SK-N-SH (cell line): ENCODE measurements around the gene POSTN. TPM values are rescaled to one million over a fixed set of nuclear protein-coding genes. Genes with fewer than 3 reads are reported as not detected.

ENCODE experiments used
- CTCF ChIA-PET: fragments of 300-600, 350-600 bp; formaldehyde crosslinking; extraction: SDS; loops from one replicate; lab custom pipeline; 2021; lab: Yijun Ruan, JAX
- POLR2A ChIA-PET: fragments of 350-600 bp; sonication (Branson Sonifier 250); formaldehyde crosslinking; extraction: SDS; loops from one replicate; lab custom pipeline; 2020; ENCODE audit warnings: antibody characterized with exemption, inconsistent platforms; lab: Yijun Ruan, JAX
- DNase-seq: peaks from one replicate; pipeline ENCODE4 v3.0.0; 2012
- H2AFZ ChIP-seq: fragments of 200-600 bp; sonication (generic); 2 replicates; pipeline ENCODE4 v1.8.1; 2016; ENCODE audit warnings: antibody characterized with exemption, mild to moderate bottlenecking, low read depth
- H3F3A ChIP-seq: fragments of 200-600 bp; sonication (generic); replicated peaks from 2 replicates; pipeline ENCODE3; 2016; ENCODE audit warnings: antibody characterized with exemption, mild to moderate bottlenecking; ENCODE audit not compliant: insufficient read depth
- H3K27ac ChIP-seq, 2 experiments: fragments of 200-500 bp in 1 of 2; fragments of 200-600 bp in 1 of 2; sonication (Bioruptor generic) in 1 of 2; sonication (generic), shearing (Covaris generic) in 1 of 2; 2 replicates each; pipeline versions ENCODE4 v1.5.1 to v1.6.1; 2014 to 2016; ENCODE audit warnings: low read depth in 2 of 2, inconsistent platforms in 1 of 2, low read length in 1 of 2, mild to moderate bottlenecking in 1 of 2, mixed read lengths in 1 of 2
- H3K27me3 ChIP-seq: fragments of 200-600 bp; sonication (generic), shearing (Covaris generic); 2 replicates; pipeline ENCODE4 v1.6.1; 2016; ENCODE audit warnings: mixed run types; ENCODE audit not compliant: insufficient read depth
- H3K36me3 ChIP-seq, 2 experiments: fragments of 200-500 bp in 1 of 2; fragments of 200-600 bp in 1 of 2; sonication (Bioruptor generic) in 1 of 2; sonication (generic) in 1 of 2; replicated peaks in 1 of 2; 2 replicates each; pipeline versions ENCODE3 to v1.5.1; 2014 to 2016; ENCODE audit warnings: low read length in 1 of 2, mild to moderate bottlenecking in 1 of 2; ENCODE audit not compliant: insufficient read depth in 2 of 2, control insufficient read depth in 1 of 2
- H3K4me1 ChIP-seq, 2 experiments: fragments of 200-500 bp in 1 of 2; fragments of 200-600 bp in 1 of 2; sonication (Bioruptor generic) in 1 of 2; sonication (generic), shearing (Covaris generic) in 1 of 2; 2 replicates each; pipeline versions ENCODE4 v1.5.1 to v1.6.1; 2014 to 2016; ENCODE audit warnings: low read depth in 1 of 2, low read length in 1 of 2, mixed run types in 1 of 2; ENCODE audit not compliant: insufficient read depth in 2 of 2, control insufficient read depth in 1 of 2
- H3K4me2 ChIP-seq: fragments of 200-600 bp; sonication (generic), shearing (Covaris generic); 2 replicates; pipeline ENCODE4 v1.6.1; 2017; ENCODE audit warnings: mixed run types
- H3K4me3 ChIP-seq, 2 experiments: fragments of 200-500 bp in 1 of 2; fragments of 200-600 bp in 1 of 2; sonication (Bioruptor generic) in 1 of 2; sonication (generic), shearing (Covaris generic) in 1 of 2; 2 replicates each; pipeline versions ENCODE4 v1.5.1 to v1.8.1; 2014 to 2016; ENCODE audit warnings: low read depth in 2 of 2, inconsistent platforms in 1 of 2, low read length in 1 of 2, mild to moderate bottlenecking in 1 of 2, mixed read lengths in 1 of 2, moderate library complexity in 1 of 2
- H3K79me2 ChIP-seq: fragments of 200-600 bp; sonication (generic); 2 replicates; pipeline ENCODE4 v1.8.1; 2017; ENCODE audit warnings: mild to moderate bottlenecking; ENCODE audit not compliant: insufficient read depth
- H3K9ac ChIP-seq: fragments of 200-600 bp; sonication (generic); 2 replicates; pipeline ENCODE4 v1.6.1; 2017; ENCODE audit warnings: mixed run types
- H3K9me2 ChIP-seq: fragments of 200-600 bp; sonication (generic); 2 replicates; pipeline ENCODE4 v1.6.1; 2017; ENCODE audit warnings: mixed run types
- H3K9me3 ChIP-seq: fragments of 200-600 bp; sonication (generic); 2 replicates; pipeline ENCODE4 v1.6.1; 2017; ENCODE audit warnings: mixed run types, mild to moderate bottlenecking, moderate library complexity
- H4K20me1 ChIP-seq: fragments of 200-600 bp; sonication (generic); 2 replicates; pipeline ENCODE4 v1.6.1; 2017; ENCODE audit warnings: mild to moderate bottlenecking, mixed run types; ENCODE audit not compliant: insufficient read depth
- CHD2 ChIP-seq: fragments of 150-350 bp; IDR thresholded peaks from 2 replicates; pipeline ENCODE4 v1.6.1; 2018; ENCODE audit warnings: low read length; ENCODE audit not compliant: partially characterized antibody
- ELF1 ChIP-seq: IDR thresholded peaks from 2 replicates; pipeline ENCODE4 v1.4.0; 2012
- EP300 ChIP-seq, 2 experiments: IDR thresholded peaks; 2 replicates each; pipeline versions ENCODE4 v1.4.0 to v1.6.1; 2012; ENCODE audit warnings: borderline replicate concordance in 1 of 2, low read depth in 1 of 2, low read length in 1 of 2
- FOXM1 ChIP-seq: IDR thresholded peaks from 2 replicates; pipeline ENCODE4 v1.4.0; 2012; ENCODE audit warnings: low read depth, mild to moderate bottlenecking
- MEF2A ChIP-seq: IDR thresholded peaks from 2 replicates; pipeline ENCODE4 v1.4.0; 2012; ENCODE audit warnings: low read depth, borderline replicate concordance
- MXI1 ChIP-seq: IDR thresholded peaks from 2 replicates; pipeline ENCODE4 v1.6.1; 2012; ENCODE audit warnings: mild to moderate bottlenecking, low read depth, low read length, improper control_type of control experiment
- RAD21 ChIP-seq: IDR thresholded peaks from 2 replicates; pipeline ENCODE4 v1.6.1; 2012; ENCODE audit warnings: mild to moderate bottlenecking, low read length
- RXRA ChIP-seq: IDR thresholded peaks from 2 replicates; pipeline ENCODE4 v1.4.0; 2012; ENCODE audit warnings: low read depth, mild to moderate bottlenecking, borderline replicate concordance
- SIN3A ChIP-seq: IDR thresholded peaks from 2 replicates; pipeline ENCODE4 v1.6.1; 2012; ENCODE audit warnings: low read depth, mild to moderate bottlenecking, low read length, moderate library complexity, borderline replicate concordance
- SMC3 ChIP-seq: IDR thresholded peaks from 2 replicates; pipeline ENCODE4 v1.6.1; 2012; ENCODE audit warnings: low read depth, low read length, improper control_type of control experiment
- TEAD4 ChIP-seq: IDR thresholded peaks from 2 replicates; pipeline ENCODE4 v1.4.0; 2012; ENCODE audit warnings: mild to moderate bottlenecking, borderline replicate concordance; ENCODE audit not compliant: insufficient read depth
- WGBS: methylation state at CpG from one replicate; pipeline ENCODE4 v1.1.6; 2017; ENCODE audit warnings: low lambda C conversion rate; 5-methylcytosine and 5-hydroxymethylcytosine counted together
- polyA plus RNA-seq, 3 experiments: library from polyadenylated mRNA; depleted of rRNA; stranded (reverse); fragments of >200 nt; gene quantifications; 2 replicates each; pipeline ENCODE4 v1.2.3, GENCODE V29; 2012
- TF ChIP-seq, protein P1 (sequence below): fragments of 200-600 bp; sonication (generic); IDR thresholded peaks from 2 replicates; pipeline ENCODE4 v1.6.1; 2017; ENCODE audit warnings: antibody characterized with exemption, mild to moderate bottlenecking, moderate library complexity
- TF ChIP-seq, protein P2 (sequence below): fragments of 150-350 bp; IDR thresholded peaks from 2 replicates; pipeline ENCODE4 v1.6.1; 2016; ENCODE audit warnings: mild to moderate bottlenecking, low read depth, low read length
- TF ChIP-seq, protein P3 (sequence below): IDR thresholded peaks from 2 replicates; pipeline ENCODE4 v1.6.1; 2012; ENCODE audit warnings: mild to moderate bottlenecking, low read depth, low read length, moderate library complexity

POSTN gene
- polyA plus RNA-seq, 1 of the 3 experiments (the other 2 are of a cell fraction): 577 TPM

- TF ChIP-seq, protein P1, sequence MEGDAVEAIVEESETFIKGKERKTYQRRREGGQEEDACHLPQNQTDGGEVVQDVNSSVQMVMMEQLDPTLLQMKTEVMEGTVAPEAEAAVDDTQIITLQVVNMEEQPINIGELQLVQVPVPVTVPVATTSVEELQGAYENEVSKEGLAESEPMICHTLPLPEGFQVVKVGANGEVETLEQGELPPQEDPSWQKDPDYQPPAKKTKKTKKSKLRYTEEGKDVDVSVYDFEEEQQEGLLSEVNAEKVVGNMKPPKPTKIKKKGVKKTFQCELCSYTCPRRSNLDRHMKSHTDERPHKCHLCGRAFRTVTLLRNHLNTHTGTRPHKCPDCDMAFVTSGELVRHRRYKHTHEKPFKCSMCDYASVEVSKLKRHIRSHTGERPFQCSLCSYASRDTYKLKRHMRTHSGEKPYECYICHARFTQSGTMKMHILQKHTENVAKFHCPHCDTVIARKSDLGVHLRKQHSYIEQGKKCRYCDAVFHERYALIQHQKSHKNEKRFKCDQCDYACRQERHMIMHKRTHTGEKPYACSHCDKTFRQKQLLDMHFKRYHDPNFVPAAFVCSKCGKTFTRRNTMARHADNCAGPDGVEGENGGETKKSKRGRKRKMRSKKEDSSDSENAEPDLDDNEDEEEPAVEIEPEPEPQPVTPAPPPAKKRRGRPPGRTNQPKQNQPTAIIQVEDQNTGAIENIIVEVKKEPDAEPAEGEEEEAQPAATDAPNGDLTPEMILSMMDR: no peak
- TF ChIP-seq, all 33 proteins: peak for 0
These were observed 38.1 kb upstream of the POSTN start (continued) for GRCh38 chr13:37636701-37637100.

DNA sequence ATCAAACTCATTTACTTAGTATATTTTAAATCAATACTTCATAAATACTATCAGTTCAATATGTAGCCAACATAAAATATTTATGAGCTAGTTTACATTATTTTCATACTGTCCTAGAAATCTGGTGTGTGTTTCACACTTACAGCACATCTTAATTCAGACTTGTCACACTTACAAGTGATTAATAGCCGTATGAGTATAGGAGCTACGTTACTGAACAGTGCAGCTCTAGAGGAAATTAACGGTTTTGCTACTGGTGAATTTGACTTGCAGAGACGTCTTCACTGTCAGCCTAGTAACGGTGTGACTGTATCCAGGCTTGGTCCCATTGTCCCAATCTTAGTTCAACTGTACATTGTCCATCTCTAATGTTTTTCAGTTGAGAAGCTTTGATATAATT lies 33.7 kb upstream of the POSTN start:
- peaks cover 9% of the 10 kb centered on the region for H3K27me3 ChIP-seq
- ChIA-PET CTCF (no interaction called here), POLR2A (no interaction called here)
- H3K36me3 ChIP-seq: no peaks in the 10 kb centered on the region
- H3K9me2 ChIP-seq: no peaks in the 10 kb centered on the region
- no peak for DNase-seq
- H3K4me2 ChIP-seq: no peak overlapping the region
- no peaks in the 10 kb centered on the region for H3F3A ChIP-seq
- no peak overlapping the region for H3K4me3 ChIP-seq
- H3K27ac ChIP-seq: no peak overlapping the region
- H3K79me2 ChIP-seq: no peaks in the 10 kb centered on the region
- WGBS: 5% methylated on average over 5 of the region's 5 CpGs
- H2AFZ ChIP-seq: no peak overlapping the region
- no peak overlapping the region for H3K9ac ChIP-seq
- H3K9me3 ChIP-seq: no peaks in the 10 kb centered on the region
- no peaks in the 10 kb centered on the region for H3K4me1 ChIP-seq
- no peaks in the 10 kb centered on the region for H4K20me1 ChIP-seq
- TF ChIP-seq MXI1 (no peak), FOXM1 (no peak), ELF1 (no peak), MEF2A (no peak), SMC3 (no peak), TEAD4 (no peak), EP300 (IDR thresholded peaks at IDR 0.05; ENCODE audit: borderline replicate concordance in 1 of 2, low read depth in 1 of 2, low read length in 1 of 2) (no peak), SIN3A (no peak), RAD21 (no peak), RXRA (no peak), CHD2 (no peak)
- TF ChIP-seq, protein P2, sequence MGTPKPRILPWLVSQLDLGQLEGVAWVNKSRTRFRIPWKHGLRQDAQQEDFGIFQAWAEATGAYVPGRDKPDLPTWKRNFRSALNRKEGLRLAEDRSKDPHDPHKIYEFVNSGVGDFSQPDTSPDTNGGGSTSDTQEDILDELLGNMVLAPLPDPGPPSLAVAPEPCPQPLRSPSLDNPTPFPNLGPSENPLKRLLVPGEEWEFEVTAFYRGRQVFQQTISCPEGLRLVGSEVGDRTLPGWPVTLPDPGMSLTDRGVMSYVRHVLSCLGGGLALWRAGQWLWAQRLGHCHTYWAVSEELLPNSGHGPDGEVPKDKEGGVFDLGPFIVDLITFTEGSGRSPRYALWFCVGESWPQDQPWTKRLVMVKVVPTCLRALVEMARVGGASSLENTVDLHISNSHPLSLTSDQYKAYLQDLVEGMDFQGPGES: no peak
- TF ChIP-seq, protein P3, sequence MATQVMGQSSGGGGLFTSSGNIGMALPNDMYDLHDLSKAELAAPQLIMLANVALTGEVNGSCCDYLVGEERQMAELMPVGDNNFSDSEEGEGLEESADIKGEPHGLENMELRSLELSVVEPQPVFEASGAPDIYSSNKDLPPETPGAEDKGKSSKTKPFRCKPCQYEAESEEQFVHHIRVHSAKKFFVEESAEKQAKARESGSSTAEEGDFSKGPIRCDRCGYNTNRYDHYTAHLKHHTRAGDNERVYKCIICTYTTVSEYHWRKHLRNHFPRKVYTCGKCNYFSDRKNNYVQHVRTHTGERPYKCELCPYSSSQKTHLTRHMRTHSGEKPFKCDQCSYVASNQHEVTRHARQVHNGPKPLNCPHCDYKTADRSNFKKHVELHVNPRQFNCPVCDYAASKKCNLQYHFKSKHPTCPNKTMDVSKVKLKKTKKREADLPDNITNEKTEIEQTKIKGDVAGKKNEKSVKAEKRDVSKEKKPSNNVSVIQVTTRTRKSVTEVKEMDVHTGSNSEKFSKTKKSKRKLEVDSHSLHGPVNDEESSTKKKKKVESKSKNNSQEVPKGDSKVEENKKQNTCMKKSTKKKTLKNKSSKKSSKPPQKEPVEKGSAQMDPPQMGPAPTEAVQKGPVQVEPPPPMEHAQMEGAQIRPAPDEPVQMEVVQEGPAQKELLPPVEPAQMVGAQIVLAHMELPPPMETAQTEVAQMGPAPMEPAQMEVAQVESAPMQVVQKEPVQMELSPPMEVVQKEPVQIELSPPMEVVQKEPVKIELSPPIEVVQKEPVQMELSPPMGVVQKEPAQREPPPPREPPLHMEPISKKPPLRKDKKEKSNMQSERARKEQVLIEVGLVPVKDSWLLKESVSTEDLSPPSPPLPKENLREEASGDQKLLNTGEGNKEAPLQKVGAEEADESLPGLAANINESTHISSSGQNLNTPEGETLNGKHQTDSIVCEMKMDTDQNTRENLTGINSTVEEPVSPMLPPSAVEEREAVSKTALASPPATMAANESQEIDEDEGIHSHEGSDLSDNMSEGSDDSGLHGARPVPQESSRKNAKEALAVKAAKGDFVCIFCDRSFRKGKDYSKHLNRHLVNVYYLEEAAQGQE: no peak
